Measurements from ENCODE around the gene ZBTB4. TPM values are rescaled to one million over a fixed set of nuclear protein-coding genes. Genes with fewer than 3 reads are reported as not detected.

Gene ZBTB4
- total RNA-seq, 4 donors from 2014 or later: 60.5 to 64.1 (median 63.0) TPM

- no peaks in the 10 kb centered on the region for H3K9me3 ChIP-seq
- no peaks in the 10 kb centered on the region for H3K27me3 ChIP-seq
- H3K27ac ChIP-seq: peak overlapping the region; percentile 22 to 79 (median 43)
- TF ChIP-seq EP300 (IDR thresholded peaks at IDR 0.05) (no peak), POLR2A (IDR thresholded peaks at IDR 0.05) (no peak), CTCF (IDR thresholded peaks at IDR 0.05) (no peak)
- 89 to 91% methylated on average over 7 of the region's 7 CpGs for WGBS, 2 donors
- H3K4me1 ChIP-seq: peaks cover 0 to 38% (median 9%) of the 10 kb centered on the region in 4 donors
- no peak for DNase-seq (ENCODE audit: low spot score in 2 of 2)
- H3K36me3 ChIP-seq: peaks cover 0 to 49% (median 9%) of the 10 kb centered on the region in 3 donors
- no peak overlapping the region for H3K4me3 ChIP-seq
Observed at GRCh38 chr17:7460850-7461660, 18.4 kb downstream of the ZBTB4 start.

DNA sequence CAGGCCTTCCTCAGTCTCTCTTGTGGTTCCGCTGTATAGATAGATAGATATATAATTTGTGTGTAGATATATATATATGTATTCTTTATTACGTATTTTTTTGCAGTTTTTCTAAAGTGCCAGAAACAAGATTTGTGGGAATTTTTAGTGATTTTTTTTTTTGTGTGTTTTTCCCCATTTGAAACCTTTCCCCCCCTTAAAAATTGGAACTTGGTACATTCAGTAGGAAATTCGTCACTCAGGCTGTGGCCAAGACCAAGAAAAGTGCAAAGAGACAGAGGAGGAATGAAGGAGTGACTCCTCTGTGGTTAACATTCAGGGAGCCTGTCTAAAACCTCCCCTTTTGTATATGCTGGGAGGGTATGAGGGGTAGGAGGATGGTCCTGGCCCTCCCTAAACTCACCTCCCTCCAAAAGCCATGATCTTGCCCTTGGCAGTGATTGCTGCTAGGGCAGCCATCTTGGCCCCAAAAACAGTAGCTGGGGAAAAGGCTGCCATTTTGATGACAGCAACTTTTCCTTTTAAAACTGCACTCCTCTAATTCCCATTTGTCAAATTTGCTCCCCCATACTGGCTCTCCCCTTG, 19.4 kb downstream of the ZBTB4 start:
- Histone ChIP-seq H3K36me3 (peaks cover 0 to 39% (median 9%) of the 10 kb centered on the region in 3 donors), H3K27me3 (no peaks in the 10 kb centered on the region), H3K27ac (peak overlapping the region in 2 of 4 donors; percentile 52 to 70), H3K4me1 (peaks cover 0 to 35% (median 7%) of the 10 kb centered on the region in 4 donors), H3K9me3 (no peaks in the 10 kb centered on the region), H3K4me3 (no peak overlapping the region)
- WGBS, 2 donors: 65 to 67% methylated on average over 3 of the region's 3 CpGs
- TF ChIP-seq CTCF (IDR thresholded peaks at IDR 0.05): no peak
- no peak for TF ChIP-seq EP300 (IDR thresholded peaks at IDR 0.05)
- no peak for TF ChIP-seq POLR2A (IDR thresholded peaks at IDR 0.05)
- DNase-seq (ENCODE audit: low spot score in 2 of 2): no peak

DNA sequence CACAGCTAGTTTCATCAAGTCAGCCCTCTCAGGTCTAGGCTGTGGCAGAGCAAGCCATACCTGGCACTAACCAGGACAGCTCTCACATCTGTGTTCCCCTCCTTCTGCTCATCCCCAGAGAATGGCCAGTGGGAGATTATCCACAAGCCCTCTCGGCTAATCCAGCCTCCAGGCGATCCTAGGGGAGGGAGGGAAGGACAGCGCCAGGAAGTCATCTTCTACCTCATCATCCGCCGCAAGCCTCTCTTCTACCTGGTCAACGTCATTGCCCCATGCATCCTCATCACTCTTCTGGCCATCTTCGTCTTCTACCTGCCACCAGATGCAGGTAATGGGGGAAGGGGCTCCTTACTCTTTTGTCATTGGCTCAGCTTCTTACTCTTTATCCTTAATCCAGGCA, 31.0 kb downstream of the ZBTB4 start:
- Histone ChIP-seq H3K4me3 (no peak overlapping the region), H3K36me3 (no peaks in the 10 kb centered on the region), H3K27me3 (peaks cover 0 to 50% of the 10 kb centered on the region in 2 donors), H3K9me3 (no peaks in the 10 kb centered on the region), H3K4me1 (peaks cover 0 to 25% (median 9%) of the 10 kb centered on the region in 4 donors), H3K27ac (no peak overlapping the region)
- TF ChIP-seq POLR2A (IDR thresholded peaks at IDR 0.05) (no peak), CTCF (IDR thresholded peaks at IDR 0.05) (no peak), EP300 (IDR thresholded peaks at IDR 0.05) (no peak)
- 88 to 90% methylated on average over 7 of the region's 7 CpGs for WGBS, 2 donors
- DNase-seq (ENCODE audit: low spot score in 2 of 2): no peak

- Histone ChIP-seq H3K9me3 (no peaks in the 10 kb centered on the region), H3K27ac (peak overlapping the region in 1 of 4 donors; percentile 34), H3K36me3 (no peaks in the 10 kb centered on the region), H3K4me1 (peaks cover 0 to 31% (median 12%) of the 10 kb centered on the region in 4 donors), H3K4me3 (peak overlapping the region in 3 of 4 donors; percentile 8 to 43 (median 27)), H3K27me3 (peaks cover 0 to 70% of the 10 kb centered on the region in 2 donors)
- no peak for DNase-seq (ENCODE audit: low spot score in 2 of 2)
- 4 to 7% methylated on average over 16 of the region's 16 CpGs for WGBS, 2 donors
- TF ChIP-seq POLR2A (IDR thresholded peaks at IDR 0.05): no peak
- TF ChIP-seq EP300 (IDR thresholded peaks at IDR 0.05): no peak
- no peak for TF ChIP-seq CTCF (IDR thresholded peaks at IDR 0.05)
Observed at GRCh38 chr17:7445619-7445968, 33.8 kb downstream of the ZBTB4 start.

All from tibial nerve (tissue), 4 donors.